Loucy (cell line): ENCODE data around the gene ROM1.

Experiments
- H2AFZ ChIP-seq: fragments of 200-600 bp; sonication (generic); 2 replicates; pipeline ENCODE4 v1.6.0; 2016; ENCODE audit warnings: antibody characterized with exemption, mild to moderate bottlenecking, low read length, moderate library complexity
- H3F3A ChIP-seq: fragments of 200-600 bp; 2 replicates; pipeline ENCODE4 v1.6.0; 2016; ENCODE audit warnings: antibody characterized with exemption, low read depth, mild to moderate bottlenecking
- H3K27me3 ChIP-seq: fragments of 200-600 bp; sonication (generic); 2 replicates; pipeline ENCODE4 v1.6.1; 2014; ENCODE audit warnings: low read length, mild to moderate bottlenecking; ENCODE audit not compliant: insufficient read depth, poor library complexity, severe bottlenecking
- H3K36me3 ChIP-seq: fragments of 200-600 bp; sonication (generic); 2 replicates; pipeline ENCODE4 v1.6.1; 2016; ENCODE audit warnings: low read length; ENCODE audit not compliant: insufficient read depth
- H3K4me1 ChIP-seq: fragments of 200-600 bp; sonication (generic); 2 replicates; pipeline ENCODE4 v1.5.1; 2014; ENCODE audit warnings: low read length, mild to moderate bottlenecking; ENCODE audit not compliant: insufficient read depth, poor library complexity, severe bottlenecking
- H3K4me2 ChIP-seq: fragments of 200-600 bp; sonication (generic); 2 replicates; pipeline ENCODE4 v1.6.0; 2014; ENCODE audit warnings: antibody characterized with exemption, low read length, low read depth, mild to moderate bottlenecking; ENCODE audit not compliant: poor library complexity, severe bottlenecking
- H3K4me3 ChIP-seq: fragments of 200-600 bp; sonication (generic); 2 replicates; pipeline ENCODE4 v1.5.1; 2014; ENCODE audit warnings: low read length, mild to moderate bottlenecking, mixed read lengths; ENCODE audit not compliant: poor library complexity, severe bottlenecking
- H3K79me2 ChIP-seq: fragments of 200-600 bp; sonication (generic); 2 replicates; pipeline ENCODE4 v1.6.1; 2014; ENCODE audit warnings: low read length; ENCODE audit not compliant: insufficient read depth
- H3K9ac ChIP-seq: fragments of 200-600 bp; sonication (generic); 2 replicates; pipeline ENCODE4 v1.6.0; 2014; ENCODE audit warnings: mild to moderate bottlenecking, low read depth, low read length, moderate library complexity; ENCODE audit not compliant: poor library complexity, severe bottlenecking
- H3K9me2 ChIP-seq: fragments of 200-600 bp; sonication (generic); replicated peaks from 2 replicates; pipeline ENCODE4 v1.6.1; 2016; ENCODE audit warnings: low read depth, low read length, mixed read lengths
- H3K9me3 ChIP-seq: fragments of 200-600 bp; sonication (generic); 2 replicates; pipeline ENCODE4 v1.6.1; 2014; ENCODE audit warnings: mild to moderate bottlenecking, antibody characterized with exemption, low read length, low read depth; ENCODE audit not compliant: insufficient read depth
- H4K20me1 ChIP-seq: fragments of 200-600 bp; sonication (generic); 2 replicates; pipeline ENCODE4 v1.6.0; 2014; ENCODE audit warnings: antibody characterized with exemption, low read length, mild to moderate bottlenecking; ENCODE audit not compliant: insufficient read depth, poor library complexity, severe bottlenecking
- EZH2phosphoT487 ChIP-seq: fragments of 200-600 bp; IDR thresholded peaks from 2 replicates; pipeline ENCODE4 v1.6.1; 2018; ENCODE audit warnings: antibody characterized with exemption, mild to moderate bottlenecking, moderate library complexity, borderline replicate concordance
- TF ChIP-seq, protein P1 (sequence below): fragments of 200-600 bp; sonication (generic); conservative IDR thresholded peaks from 2 replicates; pipeline ENCODE4 v1.5.1; 2014; ENCODE audit warnings: mild to moderate bottlenecking, antibody characterized with exemption, low read length

The ROM1 gene

GRCh38 chr11:62599901-62600300 lies 13.2 kb upstream of the ROM1 start:
- peaks cover 21% of the 10 kb centered on the region for H3K4me1 ChIP-seq
- H4K20me1 ChIP-seq = peaks cover 32% of the 10 kb centered on the region
- no peak overlapping the region for H2AFZ ChIP-seq
- H3K27me3 ChIP-seq = peaks cover 8% of the 10 kb centered on the region
- no peaks in the 10 kb centered on the region for H3K9me3 ChIP-seq
- peaks cover 33% of the 10 kb centered on the region; the same call in 1 of the 2 replicates for H3K36me3 ChIP-seq
- no peaks in the 10 kb centered on the region for H3K9me2 ChIP-seq
- H3K4me3 ChIP-seq = peak overlapping the region; percentile 95
- peak overlapping the region; percentile 95 for H3K4me2 ChIP-seq
- H3F3A ChIP-seq = no peaks in the 10 kb centered on the region
- H3K9ac ChIP-seq = peak overlapping the region; percentile 100
- H3K79me2 ChIP-seq = peaks cover 60% of the 10 kb centered on the region
- no peak for TF ChIP-seq EZH2phosphoT487
- TF ChIP-seq, protein P1, sequence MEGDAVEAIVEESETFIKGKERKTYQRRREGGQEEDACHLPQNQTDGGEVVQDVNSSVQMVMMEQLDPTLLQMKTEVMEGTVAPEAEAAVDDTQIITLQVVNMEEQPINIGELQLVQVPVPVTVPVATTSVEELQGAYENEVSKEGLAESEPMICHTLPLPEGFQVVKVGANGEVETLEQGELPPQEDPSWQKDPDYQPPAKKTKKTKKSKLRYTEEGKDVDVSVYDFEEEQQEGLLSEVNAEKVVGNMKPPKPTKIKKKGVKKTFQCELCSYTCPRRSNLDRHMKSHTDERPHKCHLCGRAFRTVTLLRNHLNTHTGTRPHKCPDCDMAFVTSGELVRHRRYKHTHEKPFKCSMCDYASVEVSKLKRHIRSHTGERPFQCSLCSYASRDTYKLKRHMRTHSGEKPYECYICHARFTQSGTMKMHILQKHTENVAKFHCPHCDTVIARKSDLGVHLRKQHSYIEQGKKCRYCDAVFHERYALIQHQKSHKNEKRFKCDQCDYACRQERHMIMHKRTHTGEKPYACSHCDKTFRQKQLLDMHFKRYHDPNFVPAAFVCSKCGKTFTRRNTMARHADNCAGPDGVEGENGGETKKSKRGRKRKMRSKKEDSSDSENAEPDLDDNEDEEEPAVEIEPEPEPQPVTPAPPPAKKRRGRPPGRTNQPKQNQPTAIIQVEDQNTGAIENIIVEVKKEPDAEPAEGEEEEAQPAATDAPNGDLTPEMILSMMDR = no peak

DNA sequence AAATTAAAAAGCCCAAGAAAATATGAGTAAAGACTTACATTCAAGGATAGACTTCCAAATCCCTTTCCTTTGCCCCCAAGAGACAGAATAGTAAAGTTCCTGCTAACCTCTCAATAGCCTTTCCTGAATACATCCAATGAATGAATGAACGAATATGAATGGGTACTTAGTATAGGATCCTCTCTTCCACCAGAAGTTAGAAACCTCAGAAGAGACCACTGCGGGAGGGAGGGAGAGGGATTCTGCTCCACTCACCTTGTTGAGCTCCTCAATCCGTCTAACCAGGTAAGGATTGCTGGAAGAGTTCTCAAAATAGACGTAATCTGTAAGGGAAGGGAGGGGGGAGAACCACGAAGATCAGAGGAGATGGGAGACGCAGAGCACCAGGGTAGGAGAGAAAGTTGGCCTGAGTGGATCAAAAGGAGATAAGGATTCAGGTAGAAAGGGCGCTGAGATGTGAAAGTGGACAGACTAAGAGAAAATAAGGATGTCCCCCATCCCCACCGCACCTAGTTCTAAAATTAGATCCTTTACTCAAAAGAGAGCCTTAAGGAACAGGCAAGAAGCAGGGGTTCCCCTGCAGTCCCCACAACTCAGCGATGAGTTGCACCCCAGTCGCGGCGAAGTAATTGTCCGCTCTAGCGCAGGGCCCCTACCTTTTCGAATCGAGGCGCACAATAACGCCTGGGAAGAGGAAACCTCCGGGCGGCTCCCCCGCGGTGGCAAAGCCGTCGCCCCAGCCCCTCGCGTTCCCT lies 12.5 kb upstream of the ROM1 start:
- Histone ChIP-seq H3K9me2 (no peaks in the 10 kb centered on the region), H3K4me3 (peak overlapping the region; percentile 95), H3K4me1 (peaks cover 21% of the 10 kb centered on the region), H3F3A (no peaks in the 10 kb centered on the region), H3K36me3 (peaks cover 26% of the 10 kb centered on the region; the same call in 1 of the 2 replicates), H3K4me2 (peak overlapping the region; percentile 95), H3K9ac (peak overlapping the region; percentile 100), H4K20me1 (peaks cover 32% of the 10 kb centered on the region), H3K27me3 (peaks cover 8% of the 10 kb centered on the region), H2AFZ (peak overlapping the region; percentile 67; the same call in 1 of the 2 replicates), H3K79me2 (peaks cover 56% of the 10 kb centered on the region), H3K9me3 (no peaks in the 10 kb centered on the region)
- TF ChIP-seq EZH2phosphoT487 = no peak
- TF ChIP-seq, protein P1 = no peak

GRCh38 chr11:62601122-62601371 lies 12.0 kb upstream of the ROM1 start:
- H3K36me3 ChIP-seq = peaks cover 21% of the 10 kb centered on the region; the same call in 1 of the 2 replicates
- H3K27me3 ChIP-seq = peaks cover 8% of the 10 kb centered on the region
- TF ChIP-seq, protein P1 = no peak
- no peak for TF ChIP-seq EZH2phosphoT487
- no peaks in the 10 kb centered on the region for H3K9me2 ChIP-seq
- peaks cover 51% of the 10 kb centered on the region for H3K79me2 ChIP-seq
- no peaks in the 10 kb centered on the region for H3K9me3 ChIP-seq
- peaks cover 31% of the 10 kb centered on the region for H4K20me1 ChIP-seq
- H3K9ac ChIP-seq = peak overlapping the region; percentile 100
- peak overlapping the region; percentile 95 for H3K4me3 ChIP-seq
- peak overlapping the region; percentile 95 for H3K4me2 ChIP-seq
- H3K4me1 ChIP-seq = peaks cover 21% of the 10 kb centered on the region
- no peaks in the 10 kb centered on the region for H3F3A ChIP-seq
- H2AFZ ChIP-seq = peak overlapping the region; percentile 67; the same call in 1 of the 2 replicates
